Endothelial cell (in vitro differentiated cells): ENCODE results near the gene TSN. TPM values are rescaled to one million over a fixed set of nuclear protein-coding genes. Genes with fewer than 3 reads are reported as not detected.
"Not testable (repeated sequence)": the region's sequence is repeated elsewhere in the genome, so short reads cannot be mapped to it uniquely, and the experiment has no call there.

Experiments used
- DNase-seq: peaks from one replicate; pipeline ENCODE4 v3.0.0; 2021; ENCODE audit warnings: low spot score
- H3K27ac Mint-ChIP-seq: one replicate; pipeline ENCODE4 v1.8.0; 2021; ENCODE audit warnings: mixed read lengths, inconsistent platforms; ENCODE audit not compliant: unreplicated experiment
- H3K27me3 Mint-ChIP-seq: one replicate; pipeline ENCODE4 v1.8.0; 2021; ENCODE audit warnings: mild to moderate bottlenecking, moderate library complexity, mixed read lengths, inconsistent platforms; ENCODE audit not compliant: unreplicated experiment
- H3K36me3 Mint-ChIP-seq: one replicate; pipeline ENCODE4 v1.8.0; 2021; ENCODE audit warnings: mild to moderate bottlenecking, low read depth, mixed read lengths, inconsistent platforms; ENCODE audit not compliant: unreplicated experiment
- H3K4me1 Mint-ChIP-seq: one replicate; pipeline ENCODE4 v1.8.0; 2021; ENCODE audit warnings: mild to moderate bottlenecking, mixed read lengths, inconsistent platforms; ENCODE audit not compliant: unreplicated experiment
- H3K4me3 Mint-ChIP-seq: one replicate; pipeline ENCODE4 v1.8.0; 2021; ENCODE audit warnings: mild to moderate bottlenecking, mixed read lengths, inconsistent platforms; ENCODE audit not compliant: unreplicated experiment
- H3K9me3 Mint-ChIP-seq: one replicate; pipeline ENCODE4 v1.8.0; 2021; ENCODE audit warnings: mixed read lengths, inconsistent platforms; ENCODE audit not compliant: unreplicated experiment
- total RNA-seq: library from RNA; stranded (reverse); fragmentation: NEBNext Ultra II Directional; extraction: Animal tissue kit (Norgen Biotek cat#: 25700); gene quantifications from one replicate; pipeline ENCODE4 v1.2.1, GENCODE V29; 2021; ENCODE audit not compliant: unreplicated experiment
- TF ChIP-seq, protein P1 (sequence below): fragments of 200-600 bp; sonication (generic); IDR thresholded peaks from one replicate; pipeline ENCODE4 v1.5.0; 2021; ENCODE audit warnings: antibody characterized with exemption; ENCODE audit not compliant: unreplicated experiment

Gene TSN
- total RNA-seq, 1 donor from 2014 or later = 264 TPM

DNA sequence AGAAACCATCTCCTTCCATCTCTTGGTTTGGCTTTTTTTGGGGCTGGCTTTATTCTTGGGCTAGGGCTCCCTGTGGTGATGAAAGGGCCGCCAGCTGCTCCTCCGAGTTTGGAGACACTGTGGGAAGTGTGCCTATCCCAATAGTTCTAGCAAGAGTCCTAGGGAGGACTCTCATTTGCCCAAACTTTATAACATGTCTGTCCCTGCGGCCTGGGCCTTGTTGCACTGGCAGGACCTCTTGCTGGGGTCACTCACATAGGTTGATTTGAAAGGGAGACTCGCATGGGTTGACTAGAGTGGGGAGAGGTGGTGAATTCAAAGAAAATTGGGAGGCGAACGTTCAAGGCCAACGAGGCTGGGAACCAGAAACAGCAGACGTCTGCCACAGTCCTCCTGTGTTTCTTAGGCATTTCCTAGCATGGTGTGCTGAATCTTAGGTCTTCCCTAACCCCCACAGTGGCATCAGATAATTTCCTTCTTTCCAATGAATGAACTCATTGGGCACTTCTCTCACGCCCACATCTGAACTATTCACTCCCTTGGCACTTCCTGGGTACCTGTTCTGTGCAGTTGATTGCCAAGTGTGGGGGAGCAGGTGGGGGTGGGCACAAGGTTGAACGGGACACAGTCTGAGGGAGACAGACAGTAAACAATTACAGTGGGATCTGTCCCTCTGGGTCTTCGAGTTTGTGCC is 45.5 kb upstream of the TSN start:
- Mint-ChIP-seq H3K36me3 (peaks cover 4% of the 10 kb centered on the region), H3K9me3 (no peaks in the 10 kb centered on the region), H3K4me1 (peaks cover 14% of the 10 kb centered on the region), H3K27me3 (no peaks in the 10 kb centered on the region), H3K4me3 (no peak overlapping the region), H3K27ac (no peak overlapping the region)
- no peak for DNase-seq
- TF ChIP-seq, protein P1, sequence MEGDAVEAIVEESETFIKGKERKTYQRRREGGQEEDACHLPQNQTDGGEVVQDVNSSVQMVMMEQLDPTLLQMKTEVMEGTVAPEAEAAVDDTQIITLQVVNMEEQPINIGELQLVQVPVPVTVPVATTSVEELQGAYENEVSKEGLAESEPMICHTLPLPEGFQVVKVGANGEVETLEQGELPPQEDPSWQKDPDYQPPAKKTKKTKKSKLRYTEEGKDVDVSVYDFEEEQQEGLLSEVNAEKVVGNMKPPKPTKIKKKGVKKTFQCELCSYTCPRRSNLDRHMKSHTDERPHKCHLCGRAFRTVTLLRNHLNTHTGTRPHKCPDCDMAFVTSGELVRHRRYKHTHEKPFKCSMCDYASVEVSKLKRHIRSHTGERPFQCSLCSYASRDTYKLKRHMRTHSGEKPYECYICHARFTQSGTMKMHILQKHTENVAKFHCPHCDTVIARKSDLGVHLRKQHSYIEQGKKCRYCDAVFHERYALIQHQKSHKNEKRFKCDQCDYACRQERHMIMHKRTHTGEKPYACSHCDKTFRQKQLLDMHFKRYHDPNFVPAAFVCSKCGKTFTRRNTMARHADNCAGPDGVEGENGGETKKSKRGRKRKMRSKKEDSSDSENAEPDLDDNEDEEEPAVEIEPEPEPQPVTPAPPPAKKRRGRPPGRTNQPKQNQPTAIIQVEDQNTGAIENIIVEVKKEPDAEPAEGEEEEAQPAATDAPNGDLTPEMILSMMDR = no peak

DNA sequence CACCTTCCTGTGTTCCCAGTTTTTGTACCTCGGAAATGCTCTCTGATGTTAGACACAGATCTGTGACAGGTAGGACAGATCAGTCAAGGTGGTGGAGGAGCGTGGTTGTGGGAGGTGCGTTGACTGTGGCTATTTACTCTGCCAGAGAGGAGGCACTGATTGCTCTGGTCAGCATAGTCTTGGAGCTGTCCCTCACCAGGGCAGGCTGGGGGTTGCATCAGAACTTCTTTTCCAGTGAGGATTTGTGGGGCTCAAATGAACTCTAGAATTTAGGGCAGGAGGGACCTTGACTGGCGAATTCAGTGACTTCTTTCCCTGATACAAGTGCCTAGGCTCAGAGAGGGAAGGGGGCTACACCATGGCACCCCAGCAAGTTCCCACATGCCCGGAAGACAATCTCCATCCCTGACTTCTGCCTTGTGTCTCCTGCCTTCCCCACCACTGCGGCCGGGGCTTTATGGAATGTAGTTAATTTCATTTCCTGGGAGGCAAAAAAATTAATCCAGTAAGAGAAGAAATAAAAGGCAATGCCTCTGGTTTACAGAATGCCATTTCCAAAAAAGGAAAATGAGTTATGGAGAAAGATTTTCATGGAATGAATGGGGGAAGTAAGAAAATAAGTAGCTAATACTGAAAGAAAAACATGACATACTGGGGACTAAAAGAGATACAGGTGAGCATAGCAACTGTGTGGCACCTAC is 44.8 kb upstream of the TSN start:
- H3K9me3 Mint-ChIP-seq = no peaks in the 10 kb centered on the region
- DNase-seq = no peak
- H3K27me3 Mint-ChIP-seq = no peaks in the 10 kb centered on the region
- H3K36me3 Mint-ChIP-seq = peaks cover 4% of the 10 kb centered on the region
- no peak overlapping the region for H3K27ac Mint-ChIP-seq
- no peak overlapping the region for H3K4me3 Mint-ChIP-seq
- TF ChIP-seq, protein P1 = no peak
- H3K4me1 Mint-ChIP-seq = peaks cover 10% of the 10 kb centered on the region

DNA sequence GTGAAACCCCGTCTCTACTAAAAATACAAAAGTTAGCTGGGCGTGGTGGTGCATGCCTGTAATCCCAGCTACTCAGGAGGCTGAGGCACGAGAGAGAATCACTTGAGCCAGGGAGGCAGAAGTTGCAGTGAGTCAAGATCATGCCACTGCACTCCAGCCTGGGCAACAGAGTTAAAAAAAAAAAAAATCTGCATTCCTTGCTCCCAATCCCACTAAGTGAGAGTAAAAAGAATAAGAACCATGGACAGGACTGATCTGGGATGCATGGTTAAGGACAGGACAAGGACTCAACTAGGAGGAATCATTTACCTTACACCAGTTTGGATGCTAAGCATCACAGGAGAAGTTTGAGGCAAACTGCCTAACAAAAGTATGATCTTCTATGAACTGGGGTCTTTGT is 44.0 kb upstream of the TSN start:
- not testable (repeated sequence) for H3K27me3 Mint-ChIP-seq, DNase-seq, H3K27ac Mint-ChIP-seq, H3K36me3 Mint-ChIP-seq, H3K4me3 Mint-ChIP-seq, H3K9me3 Mint-ChIP-seq, H3K4me1 Mint-ChIP-seq

DNA sequence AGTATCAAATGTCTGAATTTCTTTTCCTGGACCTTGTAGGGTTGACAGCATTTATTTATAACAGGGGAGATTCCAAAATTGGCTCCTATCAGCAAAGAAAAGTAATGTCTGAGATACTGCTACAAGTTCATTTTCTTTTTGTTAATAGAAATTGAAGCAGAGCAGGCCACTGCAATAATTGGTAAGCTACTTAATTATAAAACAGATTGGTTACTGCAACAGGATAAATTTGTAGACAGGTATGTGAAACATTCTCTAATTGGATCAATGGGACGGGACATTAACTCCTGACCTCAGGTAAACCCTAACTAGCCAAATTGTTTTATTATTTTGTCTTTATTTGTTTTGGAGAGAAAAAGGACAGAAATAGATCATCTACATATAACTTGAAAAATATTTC is 39.3 kb upstream of the TSN start:
- Mint-ChIP-seq H3K36me3 (peaks cover 4% of the 10 kb centered on the region), H3K27ac (no peak overlapping the region), H3K27me3 (no peaks in the 10 kb centered on the region), H3K9me3 (no peaks in the 10 kb centered on the region), H3K4me1 (peaks cover 5% of the 10 kb centered on the region), H3K4me3 (no peak overlapping the region)
- TF ChIP-seq, protein P1 = no peak
- DNase-seq = no peak

DNA sequence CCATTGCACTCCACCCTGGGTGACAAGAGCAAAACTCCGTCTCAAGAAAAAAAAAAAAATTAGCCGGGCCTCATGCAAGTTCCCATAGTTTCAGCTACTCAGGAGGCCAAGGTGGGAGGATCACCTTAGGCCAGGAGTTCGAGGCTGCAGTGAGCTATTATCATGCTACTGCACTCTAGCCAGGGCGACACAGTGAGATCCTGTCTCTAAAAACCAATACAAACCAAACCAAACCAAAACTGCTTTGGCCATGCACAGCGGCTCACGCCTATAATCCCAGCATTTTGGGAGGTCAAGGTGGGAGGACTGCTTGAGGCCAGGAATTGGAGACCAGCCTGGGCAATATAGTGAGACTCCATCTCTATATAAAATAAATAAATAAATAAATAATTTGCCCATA is 37.9 kb upstream of the TSN start:
- TF ChIP-seq, protein P1 = no peak
- H3K27me3 Mint-ChIP-seq = no peaks in the 10 kb centered on the region
- no peak overlapping the region for H3K27ac Mint-ChIP-seq
- no peaks in the 10 kb centered on the region for H3K9me3 Mint-ChIP-seq
- DNase-seq = no peak
- H3K36me3 Mint-ChIP-seq = peaks cover 4% of the 10 kb centered on the region
- H3K4me3 Mint-ChIP-seq = no peak overlapping the region
- H3K4me1 Mint-ChIP-seq = peaks cover 5% of the 10 kb centered on the region
